GM12874 (cell line): ENCODE results near the gene ARHGAP6.

ENCODE experiments used
- TF ChIP-seq, protein P1 (sequence below): IDR thresholded peaks from 2 replicates; pipeline ENCODE4 v1.5.1; 2011; ENCODE audit warnings: low read depth, mild to moderate bottlenecking, control low read depth, low read length, moderate library complexity; ENCODE audit not compliant: insufficient read depth

The ARHGAP6 gene

DNA sequence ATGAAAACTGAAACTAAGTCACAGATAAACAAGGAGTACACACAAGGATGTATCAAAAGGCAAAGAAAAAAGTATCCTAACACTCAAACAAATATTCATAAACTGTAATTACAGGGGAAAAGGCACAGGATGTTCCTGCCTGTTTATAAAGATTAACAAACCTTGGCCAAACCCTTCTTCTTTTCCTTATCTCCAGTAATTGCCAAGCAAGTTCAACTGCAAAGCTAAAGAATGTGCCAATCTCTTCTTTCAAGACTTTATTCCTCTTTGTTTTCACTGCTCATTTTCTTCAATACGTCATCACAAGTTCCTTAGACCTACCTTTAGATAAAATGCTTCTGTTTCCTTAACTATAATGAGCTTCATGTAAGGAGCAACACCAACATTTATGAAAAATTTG is 201.3 kb downstream of the ARHGAP6 start:
- TF ChIP-seq, protein P1, sequence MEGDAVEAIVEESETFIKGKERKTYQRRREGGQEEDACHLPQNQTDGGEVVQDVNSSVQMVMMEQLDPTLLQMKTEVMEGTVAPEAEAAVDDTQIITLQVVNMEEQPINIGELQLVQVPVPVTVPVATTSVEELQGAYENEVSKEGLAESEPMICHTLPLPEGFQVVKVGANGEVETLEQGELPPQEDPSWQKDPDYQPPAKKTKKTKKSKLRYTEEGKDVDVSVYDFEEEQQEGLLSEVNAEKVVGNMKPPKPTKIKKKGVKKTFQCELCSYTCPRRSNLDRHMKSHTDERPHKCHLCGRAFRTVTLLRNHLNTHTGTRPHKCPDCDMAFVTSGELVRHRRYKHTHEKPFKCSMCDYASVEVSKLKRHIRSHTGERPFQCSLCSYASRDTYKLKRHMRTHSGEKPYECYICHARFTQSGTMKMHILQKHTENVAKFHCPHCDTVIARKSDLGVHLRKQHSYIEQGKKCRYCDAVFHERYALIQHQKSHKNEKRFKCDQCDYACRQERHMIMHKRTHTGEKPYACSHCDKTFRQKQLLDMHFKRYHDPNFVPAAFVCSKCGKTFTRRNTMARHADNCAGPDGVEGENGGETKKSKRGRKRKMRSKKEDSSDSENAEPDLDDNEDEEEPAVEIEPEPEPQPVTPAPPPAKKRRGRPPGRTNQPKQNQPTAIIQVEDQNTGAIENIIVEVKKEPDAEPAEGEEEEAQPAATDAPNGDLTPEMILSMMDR: no peak

DNA sequence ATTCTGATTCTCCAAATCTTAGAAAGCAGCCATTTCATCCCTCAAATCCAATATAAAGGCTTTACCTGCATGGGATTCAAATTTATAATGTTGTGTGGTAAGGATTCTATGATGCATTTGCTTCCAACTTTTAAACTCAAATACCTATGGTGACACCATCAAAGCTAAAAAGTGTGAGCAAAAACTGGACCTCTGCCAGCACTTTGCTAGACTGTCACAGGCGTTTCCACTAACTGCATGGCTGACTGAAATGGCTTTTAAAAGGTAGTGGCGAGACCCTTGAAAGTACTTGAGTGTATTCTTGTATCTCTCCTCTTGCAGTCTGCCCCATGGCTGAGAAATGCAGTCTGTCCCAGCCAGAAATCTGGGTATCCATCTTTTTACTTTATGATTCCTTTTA is 203.1 kb downstream of the ARHGAP6 start:
- TF ChIP-seq, protein P1: no peak

DNA sequence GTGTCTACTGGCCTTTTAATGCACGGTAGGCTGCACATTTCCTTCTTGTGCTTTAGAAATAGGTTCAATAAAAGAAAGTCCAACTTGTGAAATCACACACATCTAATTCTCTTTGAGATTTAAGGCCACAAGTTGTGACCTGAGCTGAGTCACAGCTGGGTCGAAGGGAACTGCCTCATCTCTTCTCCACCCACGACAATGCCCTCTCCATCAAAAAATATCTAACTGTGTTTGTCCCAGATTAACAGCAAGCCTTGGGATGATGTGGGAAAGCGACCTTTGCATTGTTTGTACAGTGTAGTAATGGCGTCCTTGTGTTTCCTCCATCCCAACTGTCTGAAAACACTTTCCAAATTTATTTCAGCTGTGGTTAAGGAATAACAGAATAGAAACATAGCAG is 203.6 kb downstream of the ARHGAP6 start:
- TF ChIP-seq, protein P1: no peak

DNA sequence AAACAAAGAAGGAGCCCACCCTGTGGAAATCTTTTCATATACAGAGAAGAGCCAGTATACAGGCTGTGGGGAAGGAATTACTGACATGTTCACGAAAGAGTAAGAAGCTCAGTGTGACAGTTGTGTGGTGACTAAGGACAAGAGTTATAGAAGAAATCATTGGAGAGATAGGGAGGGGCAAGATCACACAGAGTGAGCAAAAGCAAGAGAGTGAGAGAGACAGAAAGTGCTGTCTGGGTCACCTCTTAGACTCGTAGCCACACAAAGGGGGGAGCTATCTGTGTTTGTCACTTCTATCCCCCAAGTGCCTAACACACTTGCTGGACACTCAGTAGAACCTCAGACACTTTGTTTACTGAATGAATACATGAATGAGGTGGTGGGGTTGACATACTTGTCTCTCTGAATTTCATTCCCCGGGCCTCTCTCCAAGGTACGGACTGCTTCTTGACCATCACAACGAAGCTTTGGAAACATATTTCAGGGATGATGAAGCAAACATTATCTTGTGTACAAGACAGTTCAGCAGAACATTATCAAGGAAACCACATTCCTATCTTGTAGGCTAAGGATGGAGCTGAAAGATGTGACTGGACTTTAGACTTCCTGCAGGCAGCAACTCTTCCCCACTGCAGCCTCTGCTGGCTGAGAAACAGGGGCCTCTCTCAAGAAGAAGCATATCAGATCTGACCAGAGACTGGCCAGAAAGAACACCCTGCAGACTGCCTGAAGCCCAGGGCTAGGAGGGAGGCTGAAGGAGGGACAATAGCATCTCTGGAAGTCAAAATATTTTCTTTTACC is 204.3 kb downstream of the ARHGAP6 start:
- TF ChIP-seq, protein P1: no peak

DNA sequence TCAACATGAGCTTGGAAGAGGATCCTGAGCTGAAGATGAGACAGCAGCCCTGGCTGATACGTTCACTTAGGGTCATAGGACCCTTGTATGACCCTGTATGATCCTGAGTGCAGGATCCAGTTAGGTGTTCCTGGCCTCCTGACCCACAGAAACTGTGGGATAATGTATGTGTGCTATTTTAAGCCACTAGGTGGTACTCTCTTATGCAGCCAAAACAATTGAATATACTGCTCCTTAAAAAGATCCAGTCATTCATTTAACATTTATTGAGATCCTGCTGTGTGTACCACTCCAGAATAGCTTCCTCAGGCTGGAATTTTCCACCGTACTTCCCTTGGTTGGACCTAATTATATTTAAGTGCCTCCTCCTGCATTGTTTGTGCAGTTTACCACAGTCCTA is 205.4 kb downstream of the ARHGAP6 start:
- TF ChIP-seq, protein P1: no peak

DNA sequence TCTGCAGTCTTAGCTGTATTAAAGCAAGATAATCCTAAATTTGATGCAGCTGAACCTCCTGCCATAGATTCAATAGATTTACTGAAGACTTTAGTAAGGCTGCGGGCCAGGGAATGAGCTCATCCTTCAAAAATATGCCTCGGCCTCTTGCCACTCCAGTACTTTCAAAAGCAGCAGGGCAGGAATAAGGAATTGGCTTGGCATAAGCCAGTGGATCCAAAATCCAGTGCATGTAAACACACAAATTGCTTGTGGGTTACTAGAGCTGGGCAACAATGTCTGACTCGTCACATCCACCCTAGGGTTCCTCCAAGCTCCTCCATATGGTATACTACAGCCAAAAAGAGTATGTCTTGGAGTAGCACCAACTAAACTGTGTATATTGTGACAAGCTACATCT is 207.6 kb downstream of the ARHGAP6 start:
- TF ChIP-seq, protein P1: no peak

DNA sequence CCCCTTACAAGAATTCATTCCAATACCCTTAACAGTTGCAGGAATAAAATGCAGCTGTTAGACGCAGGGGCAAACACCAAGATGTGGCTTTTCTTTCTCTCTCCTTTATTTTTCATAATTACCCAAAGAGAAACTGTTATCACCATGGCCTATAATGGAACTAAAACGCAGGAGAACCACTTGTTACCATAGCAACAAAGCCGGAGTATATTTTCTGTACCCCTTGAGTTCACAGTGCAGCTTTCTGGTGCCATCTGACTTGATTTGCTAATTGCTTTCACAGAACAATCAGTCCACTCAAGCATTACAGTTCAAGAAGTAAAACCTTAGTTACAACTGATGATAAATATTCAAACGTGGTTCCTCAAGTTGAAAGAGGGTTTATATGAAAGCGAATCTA is 214.6 kb downstream of the ARHGAP6 start:
- TF ChIP-seq, protein P1: no peak
